HEK293 (cell line): Measurements from ENCODE around the gene PDIA4.

ENCODE experiments used
- CTCF ChIP-seq: fragments of 450-650 bp; formaldehyde crosslinking; IDR thresholded peaks from 2 replicates; pipeline ENCODE4 v1.5.1; 2016; ENCODE audit warnings: missing biosample characterization, missing genetic modification characterization
- KLF16 ChIP-seq: fragments of 450-650 bp; formaldehyde crosslinking; IDR thresholded peaks from 2 replicates; pipeline ENCODE4 v1.5.1; 2017; ENCODE audit warnings: missing biosample characterization, missing genetic modification characterization
- MYNN ChIP-seq: fragments of 450-650 bp; formaldehyde crosslinking; IDR thresholded peaks from 2 replicates; pipeline ENCODE4 v1.5.1; 2016; ENCODE audit warnings: missing biosample characterization, missing genetic modification characterization, borderline replicate concordance
- PRDM1 ChIP-seq: fragments of 450-650 bp; formaldehyde crosslinking; IDR thresholded peaks from 2 replicates; pipeline ENCODE4; 2016; ENCODE audit warnings: missing biosample characterization, missing genetic modification characterization
- SETDB1 ChIP-seq: IDR thresholded peaks from one replicate; pipeline ENCODE4 v1.6.1; 2017; ENCODE audit warnings: mild to moderate bottlenecking, low read length, moderate library complexity, mixed read lengths; ENCODE audit not compliant: insufficient read length
- SP2 ChIP-seq: fragments of 450-650 bp; formaldehyde crosslinking; IDR thresholded peaks from 2 replicates; pipeline ENCODE4 v1.5.1; 2016; ENCODE audit warnings: missing biosample characterization, missing genetic modification characterization
- YY1 ChIP-seq: fragments of 450-650 bp; formaldehyde crosslinking; IDR thresholded peaks from 2 replicates; pipeline ENCODE4 v1.5.1; 2018; ENCODE audit warnings: missing biosample characterization, missing genetic modification characterization
- ZNF311 ChIP-seq: fragments of 450-650 bp; formaldehyde crosslinking; IDR thresholded peaks from 2 replicates; pipeline ENCODE4 v1.5.1; 2017; ENCODE audit warnings: missing biosample characterization, missing genetic modification characterization, borderline replicate concordance
- ZNF585B ChIP-seq: fragments of 450-650 bp; formaldehyde crosslinking; IDR thresholded peaks from 2 replicates; pipeline ENCODE4 v1.5.1; 2016; ENCODE audit warnings: missing biosample characterization, missing genetic modification characterization
- ZNF621 ChIP-seq: fragments of 450-650 bp; formaldehyde crosslinking; IDR thresholded peaks from 2 replicates; pipeline ENCODE4 v1.5.1; 2017; ENCODE audit warnings: missing biosample characterization, missing genetic modification characterization

DNA sequence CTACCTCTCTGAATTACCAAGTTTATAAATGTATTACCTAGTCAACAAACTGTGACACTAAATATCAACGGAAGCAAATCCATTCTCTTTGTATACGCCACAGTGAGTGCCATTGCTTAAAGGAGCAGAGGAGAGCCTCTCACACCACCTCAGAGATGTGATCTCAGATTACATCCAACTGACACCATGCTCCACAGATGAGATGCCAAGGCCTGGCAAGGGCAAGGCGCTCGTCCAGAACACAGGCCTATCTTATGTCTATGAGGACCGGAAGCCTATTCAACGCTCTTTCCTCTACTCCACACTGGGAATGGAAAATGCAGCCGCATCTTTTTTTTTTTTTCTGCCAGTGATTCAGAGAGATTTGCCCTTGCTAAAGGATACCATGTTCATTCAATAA is 11.4 kb downstream of the PDIA4 start:
- TF ChIP-seq CTCF (tag by site-specific recombination) (no peak), SETDB1 (no peak), ZNF585B (tag by site-specific recombination) (no peak), MYNN (tag by site-specific recombination) (no peak), PRDM1 (tag by site-specific recombination) (no peak), SP2 (tag by site-specific recombination) (no peak), ZNF621 (tag by site-specific recombination) (no peak), KLF16 (tag by site-specific recombination) (no peak), YY1 (tag by site-specific recombination) (no peak), ZNF311 (tag by site-specific recombination) (no peak)
